Ovary (tissue), 3 donors: ENCODE measurements around the gene CR1L.

ENCODE experiments used
- CTCF ChIP-seq, 3 donors: fragments of 450-650 bp in 2 of 3; fragments of 200-600 bp in 1 of 3; IDR thresholded peaks; one replicate each; pipeline versions ENCODE4 v1.5.1 to v1.8.0; 2016 to 2022; ENCODE audit warnings: antibody characterized with exemption in 3 of 3, mild to moderate bottlenecking in 1 of 3
- EP300 ChIP-seq: sonication (generic); formaldehyde crosslinking; IDR thresholded peaks from one replicate; pipeline ENCODE4 v1.6.1; 2017; ENCODE audit warnings: antibody characterized with exemption
- POLR2A ChIP-seq: fragments of 450-650 bp; IDR thresholded peaks from one replicate; pipeline ENCODE4 v1.6.1; 2017; ENCODE audit warnings: antibody characterized with exemption, mild to moderate bottlenecking, moderate library complexity
- donor health status: DM: no; HTN: no; CAD: no.

GRCh38 chr1:207745839-207746767, 101.2 kb downstream of the CR1L start:
- TF ChIP-seq CTCF (IDR thresholded peaks at IDR 0.05) (no peak), EP300 (no peak), POLR2A (no peak)
